Stimulated activated CD8-positive, alpha-beta memory T cell treated with anti-CD3 and anti-CD28 coated beads, Interleukin-15, amount 100 ng/mL, for 1 hour (primary cell): ENCODE measurements around the gene ADK.
"Not testable (repeated sequence)": the region's sequence is repeated elsewhere in the genome, so short reads cannot be mapped to it uniquely, and the experiment has no call there.

Source experiments
- DNase-seq: peaks from one replicate; pipeline ENCODE4 v3.0.0-alpha.2; 2020; ENCODE audit warnings: low read depth

Gene ADK

DNA sequence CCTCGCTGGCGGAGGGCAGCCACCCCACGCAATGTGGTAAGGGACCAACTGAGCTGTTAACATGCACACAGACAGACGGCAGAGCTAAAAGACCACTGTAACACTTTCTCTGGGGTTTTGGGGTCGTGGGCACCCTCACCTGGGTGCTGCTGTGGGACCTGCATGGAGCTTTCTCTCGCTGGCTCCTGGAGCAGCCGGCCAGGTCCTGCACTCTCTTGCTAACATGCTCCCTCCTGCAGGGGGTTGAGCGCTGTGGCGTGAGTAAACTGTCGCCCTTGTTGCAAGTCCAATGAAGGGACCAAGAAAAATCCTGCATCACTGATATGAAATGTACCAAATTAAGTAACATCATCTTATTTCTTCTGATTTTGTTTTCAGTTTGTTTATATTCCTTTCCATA is 92.0 kb downstream of the ADK start:
- DNase-seq: no peak

DNA sequence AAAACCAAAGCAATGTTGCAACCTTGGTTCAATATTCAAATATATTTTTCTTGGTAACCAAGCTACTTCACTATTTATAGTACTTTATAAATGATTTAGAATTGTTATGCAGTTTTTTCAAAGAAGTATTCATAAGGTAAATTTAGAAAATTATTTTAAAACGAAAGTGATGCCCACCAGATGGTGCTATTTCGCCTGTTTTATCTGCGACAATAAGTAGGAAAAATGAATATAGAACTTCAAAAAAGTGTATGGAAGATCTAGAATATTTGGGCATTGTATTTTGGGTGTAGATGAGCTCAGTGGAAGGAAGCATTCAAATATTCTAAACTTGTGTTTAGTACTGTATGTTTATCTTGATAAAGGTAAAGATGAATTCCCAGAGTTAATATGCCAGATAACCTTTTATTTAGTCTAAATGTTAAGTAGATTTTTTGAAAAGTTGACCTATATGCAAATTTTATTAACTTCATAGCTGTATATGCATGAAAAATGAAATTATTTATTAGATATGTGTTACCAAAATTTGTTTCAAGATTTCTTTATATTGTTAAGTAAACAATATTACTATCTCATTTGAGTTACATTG is 93.2 kb downstream of the ADK start:
- DNase-seq: no peak

DNA sequence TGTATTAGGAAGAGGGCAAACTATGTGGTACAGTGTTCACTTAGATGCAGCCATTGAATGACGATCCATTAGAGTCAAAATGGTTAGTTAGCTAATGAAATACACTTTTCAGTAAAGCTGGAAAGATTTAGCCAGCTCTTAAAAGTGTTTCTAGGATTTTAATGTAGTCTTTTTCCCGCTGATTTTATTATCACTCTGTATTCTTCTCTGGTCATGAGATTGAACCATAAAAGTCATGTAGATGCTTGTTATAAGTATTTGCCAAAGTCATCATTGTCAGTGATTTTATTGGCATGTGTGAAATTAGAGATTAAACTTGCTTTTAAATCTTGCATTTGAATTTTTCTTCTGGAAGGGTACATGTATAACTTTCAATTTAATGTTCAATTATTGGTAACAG is 93.8 kb downstream of the ADK start:
- no peak for DNase-seq

DNA sequence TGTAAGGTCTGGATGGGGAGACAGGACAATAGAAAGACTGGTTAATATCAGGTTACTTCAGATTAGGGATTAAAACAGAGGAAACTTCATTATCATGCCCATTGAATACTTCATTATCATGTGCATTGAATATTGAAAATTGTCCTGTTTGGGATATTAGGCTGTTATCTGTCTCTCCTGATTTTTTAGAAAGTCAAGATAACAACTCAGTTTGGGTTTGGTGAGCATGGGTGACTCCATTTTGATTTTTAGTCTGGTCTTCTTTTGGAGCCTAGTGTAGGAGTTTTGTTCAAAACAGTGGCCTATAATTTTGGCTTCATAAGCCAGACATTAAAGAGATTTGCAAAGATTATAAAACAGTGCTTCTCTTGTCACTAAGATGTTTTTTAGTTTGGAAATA is 95.5 kb downstream of the ADK start:
- no peak for DNase-seq

DNA sequence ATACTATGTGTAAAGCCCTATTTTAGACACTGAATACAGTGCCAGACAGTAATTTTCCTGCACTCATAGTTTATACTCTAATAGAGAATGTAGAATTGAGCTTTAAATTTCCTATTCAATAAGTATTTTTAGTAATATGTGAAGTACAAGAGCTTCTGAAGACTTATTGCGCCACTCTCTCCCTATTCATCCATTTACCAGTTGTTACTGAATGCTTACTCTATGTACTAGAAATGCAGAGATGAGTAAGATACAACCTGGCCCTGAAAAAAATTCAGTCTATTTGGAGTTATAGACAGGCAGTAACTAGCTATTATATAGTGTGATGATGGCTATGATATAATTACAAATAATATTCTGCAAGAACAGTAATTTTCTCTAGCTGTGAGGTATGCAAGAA is 98.8 kb downstream of the ADK start:
- DNase-seq: no peak

DNA sequence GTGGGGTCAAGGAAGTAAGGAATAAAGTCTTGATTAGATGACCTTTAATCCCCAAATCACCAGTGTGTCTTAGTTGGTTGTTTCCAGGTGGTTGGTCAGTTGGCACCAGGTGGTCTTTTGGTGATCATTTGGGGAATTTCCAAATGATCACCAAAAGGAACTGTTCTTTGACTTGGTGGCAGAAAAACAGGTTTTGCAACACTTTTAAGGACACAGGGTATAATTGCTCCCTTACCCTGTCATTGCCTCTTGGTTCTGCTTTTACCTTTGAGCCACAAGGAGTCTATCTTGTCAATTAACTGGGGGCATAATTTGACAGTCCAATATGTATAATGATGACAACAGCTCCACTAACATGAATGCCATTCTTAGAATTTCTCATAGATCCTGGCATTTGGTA is 104.2 kb downstream of the ADK start:
- DNase-seq: no peak

DNA sequence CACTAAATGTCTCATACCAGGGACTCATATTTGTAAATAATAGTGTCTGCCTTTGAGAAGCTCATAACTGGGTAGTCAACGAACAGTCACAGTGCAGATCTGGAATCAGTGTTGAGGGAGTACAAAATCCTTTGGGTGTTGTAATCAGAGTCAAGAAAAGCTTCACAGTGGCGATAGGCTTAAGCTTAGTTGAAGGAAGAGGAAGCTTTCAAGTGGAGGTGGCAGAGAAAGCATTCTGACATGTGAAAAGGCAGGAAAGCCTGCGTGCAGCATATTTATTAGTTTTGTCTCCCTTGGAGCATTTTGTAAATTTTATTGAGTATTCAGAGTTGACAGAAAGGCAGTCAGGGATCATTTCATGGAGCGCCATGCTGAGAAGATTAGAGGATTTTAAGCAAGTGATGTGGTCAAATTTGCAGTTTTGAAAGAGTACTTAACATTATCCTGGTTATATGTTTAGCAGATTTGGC is 104.9 kb downstream of the ADK start:
- DNase-seq: no peak

DNA sequence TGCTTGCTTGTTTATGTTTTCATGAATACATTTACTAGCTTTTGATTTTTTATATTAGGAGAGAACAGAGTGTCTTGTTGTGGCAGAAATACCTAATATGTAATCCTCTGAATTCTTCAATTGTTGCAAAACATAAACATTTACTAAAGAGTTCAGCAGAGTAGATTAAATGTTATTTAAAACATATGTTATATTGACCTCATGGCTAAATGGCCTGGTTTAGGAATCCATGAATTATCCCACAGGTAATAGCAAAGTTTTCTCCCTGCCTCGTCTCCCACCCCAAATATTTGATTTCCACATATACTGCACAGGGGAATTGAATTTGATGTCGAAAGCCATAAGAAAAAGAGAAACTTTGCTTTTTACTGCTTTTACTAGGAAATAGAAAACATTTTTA is 111.8 kb downstream of the ADK start:
- DNase-seq: no peak

DNA sequence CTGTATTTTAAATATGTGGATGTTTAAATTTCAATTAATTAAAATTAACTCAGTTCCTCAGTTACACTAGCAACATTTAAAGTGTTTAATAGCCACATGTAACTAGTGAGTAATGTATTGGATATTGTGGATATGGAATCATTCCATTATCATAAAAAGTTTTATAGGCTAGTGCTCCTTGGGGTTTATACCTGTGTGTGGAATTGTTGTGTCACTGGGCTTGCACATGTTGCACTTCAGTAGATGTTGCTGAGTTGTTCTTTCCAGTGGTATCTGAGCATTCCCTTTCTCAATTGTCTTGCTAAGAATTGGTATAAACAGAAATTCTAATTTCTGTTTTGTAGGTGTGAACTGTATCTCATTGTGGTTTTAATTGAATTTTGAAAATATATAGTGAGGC is 113.0 kb downstream of the ADK start:
- DNase-seq: no peak

DNA sequence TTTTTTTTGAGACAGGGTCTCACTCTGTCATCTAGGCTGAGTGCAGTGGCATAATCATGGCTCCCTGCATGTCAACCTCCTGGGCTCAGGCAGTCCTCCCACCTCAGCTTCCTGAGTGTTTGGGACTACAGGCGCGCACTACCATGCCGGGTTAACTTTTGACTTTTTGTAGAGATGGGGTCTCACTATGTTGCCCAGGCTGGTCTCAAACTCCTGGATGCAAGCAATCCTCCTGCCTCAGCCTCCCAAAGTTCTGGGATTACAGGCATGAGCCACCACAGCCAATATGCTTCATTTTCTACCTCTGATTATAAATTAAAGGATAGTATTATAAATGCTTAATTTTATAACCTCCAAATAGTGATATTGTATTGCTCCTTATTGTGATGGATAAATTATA is 121.3 kb downstream of the ADK start:
- no peak for DNase-seq

DNA sequence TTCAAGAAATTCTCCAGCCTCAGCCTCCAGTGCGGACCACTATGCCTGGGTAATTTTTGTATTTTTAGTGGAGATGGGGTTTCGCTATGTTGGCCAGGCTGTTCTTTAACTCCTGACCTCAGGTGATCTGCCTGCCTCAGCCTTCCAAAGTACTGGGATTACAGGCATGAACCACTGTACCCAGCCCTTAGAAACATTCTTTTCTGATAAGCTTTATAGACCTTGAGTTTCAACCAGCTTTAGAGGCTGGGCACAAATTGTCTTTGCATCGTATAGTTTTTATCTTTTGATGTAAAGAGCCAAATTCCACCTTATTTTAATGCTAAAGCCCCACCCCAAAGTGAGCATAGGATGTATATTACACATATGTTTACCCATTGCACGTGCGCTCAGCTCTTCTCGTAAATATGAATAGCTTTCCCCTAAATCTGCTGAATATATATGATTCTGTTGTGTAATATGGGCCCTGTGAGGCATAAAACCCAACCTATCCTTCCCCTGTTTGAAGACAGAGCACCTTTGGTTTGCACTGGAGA is 124.8 kb downstream of the ADK start:
- no peak for DNase-seq

DNA sequence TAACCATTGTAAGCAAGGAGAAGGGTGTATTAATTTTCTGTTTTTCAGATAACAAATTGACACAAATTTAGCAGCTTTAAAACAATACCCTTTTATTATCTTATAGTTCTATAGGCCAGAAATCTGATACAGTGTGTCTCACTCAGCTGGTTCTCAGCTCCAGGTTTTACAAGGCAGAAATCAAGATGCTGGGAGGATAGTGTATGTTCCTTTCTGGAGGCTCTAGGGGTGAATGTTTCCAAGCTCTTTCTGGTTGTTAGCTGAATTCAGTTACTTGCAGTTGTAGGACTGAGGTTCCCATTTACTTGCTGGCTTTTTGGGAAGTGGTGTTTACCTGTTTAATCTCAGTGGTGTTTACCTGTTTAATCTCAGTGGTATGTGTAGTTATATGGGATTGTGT is 125.4 kb downstream of the ADK start:
- no peak for DNase-seq

DNA sequence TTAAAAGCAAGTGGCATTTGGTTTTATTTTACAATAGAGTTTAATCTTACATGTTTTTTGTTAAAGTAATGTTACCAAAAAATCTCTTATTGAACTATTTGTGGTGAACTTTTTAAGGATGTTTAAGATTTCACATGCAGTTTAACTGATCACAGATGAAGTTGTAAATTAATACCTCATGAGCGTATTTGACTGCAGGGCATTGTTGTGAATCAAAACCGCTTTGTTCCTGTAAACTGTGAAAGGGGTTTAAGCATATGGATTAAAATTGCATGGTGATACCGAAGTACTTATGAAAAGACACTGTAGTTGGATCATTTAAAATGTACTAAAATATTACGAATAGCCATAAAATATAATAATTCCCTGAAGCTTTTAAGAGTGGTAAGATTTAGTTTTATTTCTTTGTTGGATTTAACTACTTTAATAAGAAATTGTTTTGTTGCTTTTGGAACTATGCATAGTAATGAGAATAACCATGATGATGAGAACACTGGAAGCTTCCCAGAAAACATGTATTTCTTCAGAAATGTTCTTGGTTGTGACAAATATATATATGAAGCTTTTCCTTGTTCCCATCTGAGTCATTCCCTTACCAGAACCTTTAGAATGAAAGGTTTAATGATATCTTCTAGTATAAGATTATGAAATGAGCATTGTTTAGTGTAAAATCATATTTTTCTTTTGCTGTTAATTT is 131.3 kb downstream of the ADK start:
- no peak for DNase-seq

DNA sequence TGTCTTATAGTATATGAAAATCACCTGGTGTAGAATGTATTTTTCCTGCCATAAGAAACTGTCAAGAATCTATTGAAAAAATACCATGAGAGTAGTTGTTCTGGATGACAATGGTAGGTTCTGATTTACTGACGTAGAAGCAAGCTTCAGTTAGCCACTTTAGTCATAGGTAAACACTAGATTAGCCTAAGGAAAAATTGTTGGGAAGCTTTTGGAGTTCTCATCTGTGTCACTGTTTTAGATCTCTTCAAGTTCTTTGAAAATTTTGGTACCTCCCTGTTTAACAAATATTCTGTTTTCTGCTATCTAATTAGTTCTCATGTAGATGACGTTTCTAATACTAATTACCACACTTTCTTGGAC is 131.8 kb downstream of the ADK start:
- no peak for DNase-seq

DNA sequence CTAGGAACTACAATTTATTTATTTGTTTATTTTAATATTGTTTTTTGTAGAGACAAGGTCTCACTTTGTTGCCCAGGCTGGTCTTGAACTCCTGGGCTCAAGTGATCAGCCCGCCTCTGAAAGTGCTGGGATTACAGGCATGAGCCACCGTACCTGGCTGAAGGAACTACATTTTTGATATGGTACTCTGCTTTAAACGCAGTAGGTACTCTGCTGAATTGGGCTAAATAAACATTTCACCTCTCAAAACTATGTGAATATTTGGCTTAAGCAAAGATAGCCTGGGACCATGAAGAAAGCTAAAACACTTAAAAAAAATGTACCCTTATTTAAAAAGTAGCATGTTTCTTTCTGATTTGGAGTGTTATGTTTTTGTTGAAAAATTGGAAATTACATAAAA is 138.2 kb downstream of the ADK start:
- no peak for DNase-seq

DNA sequence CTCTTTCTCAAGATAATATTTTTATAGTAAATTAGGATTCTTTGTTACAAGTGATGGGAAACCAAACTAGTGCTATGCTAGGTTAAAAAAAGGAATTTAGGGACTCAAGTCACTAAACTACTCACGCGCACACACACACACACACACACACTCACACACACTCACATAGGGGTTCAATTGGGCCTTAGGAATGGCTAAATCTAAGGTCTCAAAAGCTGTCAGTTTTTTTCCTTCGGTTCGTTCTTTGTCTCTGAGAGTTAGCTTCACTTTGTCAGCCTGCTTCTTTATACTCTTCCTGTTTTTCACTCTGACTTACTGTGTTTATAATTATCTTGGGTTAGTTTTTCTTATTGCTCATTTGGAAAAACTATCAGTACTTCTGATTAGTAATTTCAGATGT is 138.9 kb downstream of the ADK start:
- DNase-seq: no peak

DNA sequence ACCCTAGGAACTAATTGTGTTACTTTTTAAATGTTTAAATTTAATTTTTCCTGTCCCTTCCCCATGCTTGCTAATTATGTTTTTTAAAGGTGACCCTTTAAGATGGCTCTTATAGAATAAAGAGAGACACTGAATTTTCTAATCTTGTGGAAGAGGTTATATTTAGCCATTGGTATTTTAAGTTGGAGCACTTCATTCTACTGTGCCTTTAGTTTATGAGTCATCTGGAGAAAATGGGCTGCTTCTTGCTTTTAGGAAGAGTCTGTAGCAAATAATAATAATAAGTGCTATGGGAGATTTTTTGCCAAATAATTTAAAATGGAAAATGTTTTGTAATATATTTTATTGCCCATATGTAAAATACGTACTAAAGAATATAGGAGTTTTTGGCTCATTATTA is 139.7 kb downstream of the ADK start:
- no peak for DNase-seq

DNA sequence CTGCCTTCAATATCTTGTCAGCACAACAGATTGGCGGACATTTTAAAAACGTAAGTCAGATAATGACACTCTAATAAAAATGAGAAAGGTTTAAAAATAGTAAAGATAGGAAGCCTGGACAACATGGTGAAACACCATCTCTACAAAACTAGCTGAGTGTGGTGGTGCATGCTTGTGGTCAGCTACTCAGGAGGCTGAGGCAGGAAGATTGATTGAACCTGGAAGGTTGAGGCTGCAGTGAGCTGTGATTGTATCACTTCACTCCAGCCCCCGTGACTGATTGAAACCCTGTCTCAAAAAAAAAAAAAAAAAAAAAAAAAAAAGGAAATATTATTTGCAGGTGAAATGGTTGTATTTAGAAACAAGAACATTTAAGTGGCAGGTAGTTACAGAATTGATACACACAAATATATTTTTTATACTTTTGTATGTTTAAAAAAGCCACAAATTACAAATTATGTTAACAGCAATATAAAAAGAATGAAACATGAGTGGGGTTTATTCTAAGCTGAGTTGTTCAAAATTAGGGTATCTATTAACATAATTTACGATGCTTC is 141.9 kb downstream of the ADK start:
- DNase-seq: no peak

DNA sequence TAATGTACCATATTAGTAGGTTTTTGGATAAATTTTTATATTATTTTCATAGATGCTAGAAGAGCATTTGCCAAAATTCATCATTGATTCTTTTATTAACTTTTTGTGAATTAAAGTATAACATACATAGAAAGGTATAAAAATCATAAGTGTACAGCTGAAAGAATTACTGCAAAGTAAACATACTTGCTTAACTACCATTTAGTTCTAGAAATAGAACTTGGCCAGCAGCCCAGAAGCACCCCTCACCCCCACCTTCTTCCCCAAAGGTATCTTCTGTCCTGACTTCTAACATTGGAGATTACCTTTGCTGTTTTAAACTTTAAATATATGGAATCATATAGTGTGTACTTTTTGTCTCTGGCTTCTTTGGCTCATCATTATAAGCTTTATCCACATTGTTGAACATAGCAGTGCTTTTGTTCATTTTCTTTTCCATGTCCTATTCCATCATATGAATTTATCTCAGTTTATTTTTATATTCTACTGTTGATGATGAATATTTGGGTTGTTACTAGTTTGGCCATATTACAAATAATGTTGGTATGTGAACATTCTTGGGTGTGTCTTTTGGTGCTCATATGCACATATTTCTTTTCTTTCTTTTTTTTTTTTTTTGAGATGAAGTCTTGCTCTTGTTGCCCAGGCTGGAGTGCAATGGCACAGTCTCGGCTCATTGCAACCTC is 142.8 kb downstream of the ADK start:
- DNase-seq: no peak

DNA sequence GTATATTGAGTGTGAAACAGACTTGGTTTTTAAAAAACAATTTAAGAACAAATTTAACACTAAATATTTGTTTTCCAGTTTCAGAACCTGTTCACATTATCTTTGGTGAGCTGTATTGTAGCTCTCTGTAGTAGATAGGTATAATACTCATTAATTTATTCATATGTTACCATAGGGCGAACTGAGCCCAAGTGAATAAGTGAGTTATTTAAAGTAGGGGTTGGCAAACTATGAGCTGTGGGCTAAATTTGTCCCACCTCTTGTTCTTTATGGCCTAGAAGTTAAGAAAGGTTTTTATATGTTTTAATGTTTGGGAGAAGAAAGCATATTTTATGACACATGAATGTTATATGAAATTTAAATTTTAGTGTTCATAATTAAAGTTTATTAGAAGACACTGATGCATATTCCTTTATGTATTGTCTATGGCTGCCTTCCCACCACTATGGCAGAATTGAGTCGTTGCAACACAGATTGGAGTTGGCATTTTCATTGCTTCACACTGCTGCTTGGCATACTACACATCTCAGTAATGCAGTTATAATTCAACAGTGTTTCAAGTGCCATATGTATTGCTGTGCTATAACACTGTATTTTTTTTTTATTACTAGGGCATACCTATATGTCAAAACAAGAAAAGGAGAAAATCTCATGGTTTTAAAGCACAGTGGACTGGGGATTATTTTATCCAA is 146.5 kb downstream of the ADK start:
- DNase-seq: no peak

DNA sequence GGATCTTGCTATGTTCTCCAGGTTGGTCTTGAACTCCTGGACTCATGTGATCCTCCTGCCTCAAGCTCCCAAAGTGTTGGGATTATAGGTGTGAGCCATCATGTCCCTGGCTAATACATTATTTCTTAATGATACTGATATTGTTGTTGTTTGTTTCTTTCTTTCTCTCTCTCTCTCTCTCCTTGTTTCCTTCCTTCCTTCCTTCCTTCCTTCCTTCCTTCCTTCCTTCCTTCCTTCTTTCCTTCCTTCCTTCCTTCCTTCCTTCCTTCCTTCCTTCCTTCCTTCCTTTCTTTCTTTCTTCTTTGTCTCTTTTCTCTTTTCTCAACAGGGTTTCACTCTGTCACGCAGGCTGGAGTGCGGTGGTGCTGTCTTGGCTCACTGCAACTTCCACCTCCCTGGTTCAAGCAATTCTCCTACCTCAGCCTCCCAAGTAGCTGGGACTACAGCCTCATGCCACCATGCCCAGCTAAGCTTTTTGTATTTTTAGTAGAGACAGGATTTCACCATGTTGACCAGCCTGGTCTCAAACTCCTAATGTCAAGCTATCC is 149.1 kb downstream of the ADK start:
- not testable (repeated sequence) for DNase-seq

DNA sequence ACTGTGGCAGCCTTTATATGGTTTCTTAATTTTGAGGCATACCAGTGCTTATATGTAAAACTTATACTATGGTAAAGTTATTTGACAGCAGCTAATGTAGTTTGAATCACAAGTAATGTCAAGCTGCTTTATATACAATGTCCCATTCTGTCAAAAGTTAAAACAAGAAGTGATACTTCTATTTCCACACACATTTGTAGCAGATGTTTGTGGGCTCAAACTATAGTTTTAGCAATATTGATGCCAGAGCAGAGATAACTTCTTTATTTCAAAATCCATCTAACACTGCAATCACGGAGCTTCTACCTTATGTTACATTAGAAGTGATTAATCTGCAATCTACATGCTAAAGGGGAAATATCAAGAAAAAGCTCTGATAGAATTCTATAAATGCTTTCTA is 149.6 kb downstream of the ADK start:
- DNase-seq: no peak
